Stimulated activated CD8-positive, alpha-beta memory T cell treated with anti-CD3 and anti-CD28 coated beads, Interleukin-2, amount 100 ng/mL, for 1 hour (primary cell): ENCODE data around the gene SSTR3.
"Not testable (repeated sequence)": the region's sequence is repeated elsewhere in the genome, so short reads cannot be mapped to it uniquely, and the experiment has no call there.

Experiments used
- DNase-seq, 2 donors: peaks; one replicate each; pipeline ENCODE4 v3.0.0-alpha.2; 2020; ENCODE audit warnings: low read depth in 2 of 2

SSTR3 gene

GRCh38 chr22:37212174-37212906 lies at the start of gene SSTR3:
Gene SSTR3, minus strand, starts transcription at chr22:37212477. Its CDS starts 4,674 bp downstream, at chr22:37207803.
- DNase-seq: no peak

- DNase-seq: peak; percentile 40 to 43
Measured at GRCh38 chr22:37260901-37261336, 48.6 kb upstream of the SSTR3 start.

DNA sequence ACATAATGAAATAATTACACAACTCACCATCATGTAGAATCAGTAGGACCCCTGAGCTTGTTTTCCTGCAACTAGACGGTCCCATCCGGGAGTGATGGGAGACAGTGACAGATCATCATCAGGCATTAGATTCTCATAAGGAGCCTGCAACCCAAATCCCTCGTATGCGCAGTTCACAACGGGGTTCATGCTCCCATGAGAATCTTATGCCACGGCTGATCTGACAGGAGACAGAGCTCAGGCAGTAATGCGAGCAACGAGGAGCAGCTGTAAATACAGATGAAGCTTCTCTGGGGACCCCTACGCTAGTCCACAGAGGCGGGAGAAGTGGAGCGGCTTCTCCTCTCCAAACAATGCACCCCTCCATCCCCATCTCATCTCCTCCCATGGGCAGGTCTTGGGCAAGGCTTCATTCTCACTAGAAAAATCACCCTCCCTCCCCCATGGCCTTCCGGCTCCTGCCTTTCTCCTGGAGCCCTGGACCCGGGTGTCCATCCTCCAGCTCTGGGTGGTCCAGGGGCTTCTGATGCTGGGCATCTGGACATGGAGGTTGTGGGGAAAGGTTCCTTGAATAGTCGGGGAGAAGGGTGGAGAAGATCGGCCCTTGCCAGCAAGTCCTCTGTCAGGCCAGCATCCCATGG lies 48.0 kb upstream of the SSTR3 start:
- no peak for DNase-seq

DNA sequence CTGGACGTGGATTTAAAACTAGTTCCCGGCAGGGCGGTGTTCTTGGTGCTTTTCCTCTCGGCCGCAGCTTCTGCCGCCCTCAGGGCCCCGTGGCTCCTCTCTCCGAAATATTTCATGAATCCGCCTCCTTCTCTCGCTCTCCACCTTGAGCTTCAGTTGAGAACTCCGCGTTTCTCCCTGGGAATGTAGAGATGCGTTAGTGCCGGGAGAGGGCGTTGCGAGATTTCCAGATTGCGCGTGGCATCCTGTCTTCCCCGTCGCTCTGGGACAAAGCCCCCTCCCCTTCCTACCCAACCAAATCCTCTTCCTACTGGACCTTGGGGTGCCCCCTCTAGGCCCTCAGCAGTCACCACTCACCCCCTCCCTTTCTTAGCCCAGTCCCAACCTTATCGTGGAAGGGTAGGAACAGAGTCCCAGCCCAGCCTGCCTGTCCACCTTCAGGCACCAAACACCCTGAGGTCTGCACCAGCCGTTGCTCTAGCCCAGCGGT lies 47.3 kb upstream of the SSTR3 start:
- no peak for DNase-seq

DNA sequence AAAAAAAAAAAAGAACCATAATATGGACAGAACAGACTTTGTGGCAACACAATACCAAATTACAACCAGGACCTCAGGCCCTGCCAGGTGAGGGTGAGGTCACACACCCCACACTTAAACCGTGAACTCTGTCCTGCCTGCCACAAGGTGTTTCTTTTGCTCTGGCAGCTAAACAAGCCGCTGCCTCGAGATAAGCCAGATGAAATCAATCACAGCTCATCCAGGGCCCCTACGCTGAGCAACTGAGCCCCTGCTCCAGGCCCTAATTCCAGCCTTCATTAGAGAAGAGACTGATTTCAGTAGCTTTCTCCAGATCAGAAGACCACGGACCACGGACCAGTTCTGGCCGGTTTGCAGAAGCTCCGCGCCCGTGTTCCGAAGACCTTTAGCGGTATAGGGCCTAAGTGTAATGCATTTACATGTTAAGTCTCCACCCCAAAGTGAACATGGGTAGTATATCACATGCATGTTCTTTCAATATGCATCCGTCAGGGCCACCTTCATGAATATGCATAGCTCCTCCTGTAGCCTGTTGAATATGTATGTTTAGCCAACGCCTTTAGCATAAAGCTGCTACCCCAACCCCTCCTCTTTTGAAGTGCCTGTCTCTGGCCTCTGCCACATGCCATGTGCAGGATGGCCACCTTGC lies 46.6 kb upstream of the SSTR3 start:
- no peak for DNase-seq

GRCh38 chr22:37258005-37258752 lies 45.9 kb upstream of the SSTR3 start:
- DNase-seq: no peak

GRCh38 chr22:37256075-37256726 lies 43.9 kb upstream of the SSTR3 start:
- DNase-seq: no peak

DNA sequence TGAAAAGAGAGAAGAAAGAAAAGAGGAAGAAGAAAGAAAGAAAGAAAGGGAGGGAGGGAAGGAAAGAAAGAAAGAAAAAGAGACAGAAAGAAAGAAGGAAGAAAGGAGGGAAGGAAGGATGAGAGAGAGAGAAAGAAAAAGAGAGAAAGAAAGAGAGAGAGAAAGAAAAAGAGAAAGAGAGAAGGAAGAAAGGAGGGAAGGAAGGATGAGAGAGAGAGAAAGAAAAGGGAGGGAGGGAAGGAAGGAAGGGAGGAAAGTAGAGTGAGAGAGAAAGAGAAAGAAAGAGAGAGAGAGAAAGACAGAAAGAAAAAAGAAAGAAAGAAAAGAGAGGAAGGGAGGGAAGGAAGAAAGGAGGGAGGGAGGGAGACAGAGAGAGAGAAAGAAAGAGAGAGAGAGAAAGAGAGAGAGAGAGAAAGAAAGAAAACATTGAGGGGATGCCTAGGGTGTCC lies 43.3 kb upstream of the SSTR3 start:
- no peak for DNase-seq

GRCh38 chr22:37254867-37255233 lies 42.6 kb upstream of the SSTR3 start:
- DNase-seq: no peak

DNA sequence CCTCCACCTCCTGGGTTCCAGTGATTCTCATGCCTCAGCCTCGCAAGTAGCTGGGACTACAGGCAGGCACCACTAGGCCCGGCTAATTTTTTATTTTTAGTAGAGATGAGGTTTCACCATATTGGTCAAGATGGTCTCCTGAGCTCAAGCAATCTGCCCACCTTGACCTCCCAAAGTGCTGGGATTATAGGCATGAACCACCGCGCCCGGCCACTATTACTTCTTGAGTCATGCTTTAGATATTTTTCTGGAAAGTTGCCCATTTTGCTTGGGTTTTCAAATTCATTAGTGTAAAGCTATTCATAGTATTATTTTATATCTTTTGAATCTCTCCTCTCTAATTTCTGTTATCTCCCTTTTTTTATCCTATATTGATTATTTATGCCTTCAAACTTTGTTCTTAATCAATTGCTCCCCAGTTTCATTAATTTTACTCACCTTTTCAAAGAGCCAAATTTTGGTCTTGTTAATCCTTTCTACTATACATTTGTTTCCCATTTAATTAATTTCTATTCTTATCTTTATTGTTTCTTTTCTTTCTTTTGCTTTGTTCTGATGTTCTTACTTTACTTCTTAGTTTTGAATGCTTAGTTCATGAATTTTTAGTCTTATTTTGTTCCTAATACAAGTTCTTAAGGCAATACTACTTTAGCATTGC lies 42.1 kb upstream of the SSTR3 start:
- no peak for DNase-seq

GRCh38 chr22:37253126-37253660 lies 40.9 kb upstream of the SSTR3 start:
- DNase-seq: no peak

DNA sequence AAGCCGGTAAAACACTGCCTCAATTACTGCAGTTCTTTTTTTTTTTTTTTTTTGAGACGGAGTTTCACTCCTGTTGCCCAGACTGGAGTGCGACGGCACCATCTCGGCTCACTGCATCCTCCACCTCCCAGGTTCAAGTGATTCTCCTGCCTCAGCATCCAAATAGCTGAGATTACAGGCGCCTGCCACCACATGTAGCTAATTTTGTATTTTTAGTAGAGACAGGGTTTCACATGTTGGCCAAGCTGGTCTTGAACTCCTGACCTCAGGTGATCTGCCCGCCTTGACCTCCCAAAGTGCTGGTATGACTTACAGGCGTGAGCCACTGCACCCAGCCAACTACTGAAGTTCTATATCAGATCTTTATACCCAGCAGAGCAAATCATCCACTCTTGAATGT lies 39.6 kb upstream of the SSTR3 start:
- DNase-seq: not testable (repeated sequence)

DNA sequence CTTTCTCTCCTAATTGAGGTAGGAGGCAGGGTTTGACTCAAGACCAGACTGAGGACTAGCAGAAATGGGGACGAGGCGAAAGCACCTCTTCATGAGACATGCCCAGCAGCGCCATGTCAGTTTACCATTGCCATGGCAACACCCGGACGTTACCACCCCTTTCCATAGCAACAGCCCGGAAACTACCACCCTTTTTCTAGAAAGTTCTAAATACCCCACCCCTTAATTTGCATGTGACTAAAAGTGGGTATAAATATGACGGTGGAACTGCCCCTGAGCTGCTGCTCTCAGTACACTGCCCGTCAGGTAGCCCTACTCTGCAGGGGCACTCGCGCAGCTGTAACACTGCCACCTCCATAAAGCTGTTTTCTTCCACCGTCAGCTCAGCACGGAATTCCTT lies 37.7 kb upstream of the SSTR3 start:
- no peak for DNase-seq

- DNase-seq: no peak
Measured at GRCh38 chr22:37248251-37248650, 36.0 kb upstream of the SSTR3 start.

DNA sequence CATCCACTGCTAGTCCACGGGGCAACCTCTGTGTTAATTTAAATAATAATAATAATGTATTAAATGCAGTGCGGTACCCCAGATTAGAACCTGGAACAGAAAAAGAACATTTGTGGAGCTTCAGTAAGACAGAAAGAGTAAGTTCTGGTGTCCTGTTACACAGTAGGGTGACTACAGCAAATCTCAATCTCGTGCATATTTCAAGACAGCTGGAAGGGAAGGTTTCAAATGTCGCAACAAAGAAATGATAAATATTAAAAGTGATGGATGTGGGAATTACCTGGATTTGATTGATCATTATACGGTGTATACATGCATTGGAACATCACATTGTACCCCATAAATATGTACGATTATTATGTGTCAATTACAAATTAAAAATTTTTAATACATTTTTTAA lies 33.5 kb upstream of the SSTR3 start:
- no peak for DNase-seq

DNA sequence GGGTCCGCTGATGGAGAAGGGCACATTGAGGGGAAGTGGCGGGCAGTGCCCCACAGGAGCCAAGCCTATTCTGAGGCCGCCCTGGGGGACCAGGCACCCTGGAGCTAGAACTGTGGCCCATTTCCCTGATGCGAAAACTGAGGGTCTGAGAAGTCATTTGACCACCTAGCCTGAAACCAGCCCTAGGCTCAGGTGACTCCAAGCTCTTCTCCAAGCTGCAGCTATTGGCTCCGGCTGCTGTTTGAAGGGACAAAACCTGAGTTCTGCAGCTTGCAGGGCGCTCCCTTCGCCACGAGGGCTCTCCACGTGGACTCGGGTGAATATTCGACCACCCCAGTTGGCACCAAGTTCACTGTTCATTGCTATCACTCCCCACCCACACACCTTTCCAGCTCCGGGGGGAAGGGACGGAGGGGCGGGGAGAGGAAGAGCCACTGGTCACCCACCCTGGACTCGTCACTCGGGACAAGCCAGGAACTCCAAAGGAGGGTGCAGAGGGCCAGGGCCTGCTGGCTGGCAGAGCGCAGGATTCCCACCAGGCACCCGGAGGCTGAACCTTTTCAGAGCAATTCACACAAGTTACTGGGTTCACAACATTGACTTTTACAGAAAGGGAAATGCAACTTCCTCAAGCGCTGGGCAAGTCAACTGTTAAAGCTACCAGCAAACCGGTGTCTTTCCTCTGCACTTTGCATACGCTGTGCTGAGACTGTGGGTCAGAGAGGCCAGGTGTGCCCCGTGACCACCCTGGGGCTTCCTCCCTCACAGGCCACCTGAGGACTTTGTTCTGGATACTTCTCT lies 32.8 kb upstream of the SSTR3 start:
- DNase-seq: no peak

- peak; percentile 80 to 82 for DNase-seq
Measured at GRCh38 chr22:37244114-37244921, 32.0 kb upstream of the SSTR3 start, which contains the start of gene RAC2. Gene RAC2, minus strand, starts transcription at chr22:37244269. Its CDS starts 121 bp downstream, at chr22:37244148.

DNA sequence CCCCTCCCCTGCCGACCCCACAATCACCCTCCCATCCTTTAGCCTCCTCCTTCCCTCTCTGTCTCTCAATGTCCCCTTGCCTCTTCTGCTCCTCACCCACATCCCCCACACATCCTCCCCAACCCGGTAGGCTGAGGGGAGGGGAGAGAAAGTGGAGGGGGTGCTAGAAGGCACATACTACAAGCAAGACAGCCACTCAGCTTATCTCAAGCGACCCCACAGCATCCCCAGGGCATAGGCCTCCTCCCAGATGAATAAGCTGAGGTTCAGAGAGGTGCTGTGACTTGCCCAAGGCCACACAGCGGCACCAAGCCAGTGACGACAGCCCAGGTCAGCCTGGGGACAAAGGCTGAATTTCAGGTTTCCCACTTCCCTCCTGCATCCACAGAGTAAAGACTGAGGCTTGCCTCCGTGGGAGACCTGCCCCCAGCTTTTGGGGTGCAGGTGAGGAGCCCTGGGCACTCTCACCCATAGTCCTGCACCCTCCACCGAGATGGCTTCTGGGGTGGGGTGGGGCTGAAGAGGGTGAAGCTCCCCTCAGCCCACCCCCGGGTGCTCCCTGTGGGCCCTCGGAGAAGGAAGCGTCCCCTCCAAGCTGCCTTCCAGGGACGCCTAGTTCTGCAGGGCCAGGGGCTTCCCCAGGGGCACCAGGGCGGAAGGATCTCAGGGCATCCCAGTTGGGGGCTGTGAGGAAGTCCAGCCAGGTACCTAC lies 31.3 kb upstream of the SSTR3 start:
- DNase-seq: no peak
